ENCODE data around the gene PIP5KL1. TPM values are rescaled to one million over a fixed set of nuclear protein-coding genes. Genes with fewer than 3 reads are reported as not detected.
A peak's percentile ranks its signal among the peaks of the same experiment; 100 is the strongest.

The PIP5KL1 gene
- total RNA-seq, 1 donor from 2014 or later: not detected

DNA sequence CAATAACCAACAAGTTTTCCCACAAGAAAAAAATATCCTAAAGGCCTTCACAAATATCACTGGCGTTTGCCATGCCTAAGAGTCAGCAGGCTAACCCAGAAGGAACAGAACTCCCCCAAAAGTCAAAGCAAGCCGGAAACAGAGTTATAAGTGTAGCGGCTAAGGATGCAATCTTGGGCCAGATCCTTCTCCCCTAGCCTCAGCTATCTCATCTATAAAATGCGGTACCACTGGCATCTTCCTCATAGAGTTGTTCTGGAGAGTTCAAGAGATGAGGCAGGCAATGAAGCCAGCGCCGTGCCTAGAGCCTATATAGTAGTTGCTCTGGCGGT lies 6.4 kb upstream of the PIP5KL1 start:
- TF ChIP-seq, protein P1, sequence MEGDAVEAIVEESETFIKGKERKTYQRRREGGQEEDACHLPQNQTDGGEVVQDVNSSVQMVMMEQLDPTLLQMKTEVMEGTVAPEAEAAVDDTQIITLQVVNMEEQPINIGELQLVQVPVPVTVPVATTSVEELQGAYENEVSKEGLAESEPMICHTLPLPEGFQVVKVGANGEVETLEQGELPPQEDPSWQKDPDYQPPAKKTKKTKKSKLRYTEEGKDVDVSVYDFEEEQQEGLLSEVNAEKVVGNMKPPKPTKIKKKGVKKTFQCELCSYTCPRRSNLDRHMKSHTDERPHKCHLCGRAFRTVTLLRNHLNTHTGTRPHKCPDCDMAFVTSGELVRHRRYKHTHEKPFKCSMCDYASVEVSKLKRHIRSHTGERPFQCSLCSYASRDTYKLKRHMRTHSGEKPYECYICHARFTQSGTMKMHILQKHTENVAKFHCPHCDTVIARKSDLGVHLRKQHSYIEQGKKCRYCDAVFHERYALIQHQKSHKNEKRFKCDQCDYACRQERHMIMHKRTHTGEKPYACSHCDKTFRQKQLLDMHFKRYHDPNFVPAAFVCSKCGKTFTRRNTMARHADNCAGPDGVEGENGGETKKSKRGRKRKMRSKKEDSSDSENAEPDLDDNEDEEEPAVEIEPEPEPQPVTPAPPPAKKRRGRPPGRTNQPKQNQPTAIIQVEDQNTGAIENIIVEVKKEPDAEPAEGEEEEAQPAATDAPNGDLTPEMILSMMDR (IDR thresholded peaks at IDR 0.05): no peak
- Histone ChIP-seq H3K9me3 (no peaks in the 10 kb centered on the region), H3K4me3 (peak overlapping the region; percentile 69 to 78), H3K27ac (no peak overlapping the region), H3K36me3 (peaks cover 0 to 12% of the 10 kb centered on the region in 2 donors), H3K4me1 (peaks cover 12 to 21% of the 10 kb centered on the region in 2 donors), H3K27me3 (no peaks in the 10 kb centered on the region)
- no peak for DNase-seq (ENCODE audit: low spot score in 2 of 2)
- intact Hi-C loops (cut with DNase I): no loop called here

DNA sequence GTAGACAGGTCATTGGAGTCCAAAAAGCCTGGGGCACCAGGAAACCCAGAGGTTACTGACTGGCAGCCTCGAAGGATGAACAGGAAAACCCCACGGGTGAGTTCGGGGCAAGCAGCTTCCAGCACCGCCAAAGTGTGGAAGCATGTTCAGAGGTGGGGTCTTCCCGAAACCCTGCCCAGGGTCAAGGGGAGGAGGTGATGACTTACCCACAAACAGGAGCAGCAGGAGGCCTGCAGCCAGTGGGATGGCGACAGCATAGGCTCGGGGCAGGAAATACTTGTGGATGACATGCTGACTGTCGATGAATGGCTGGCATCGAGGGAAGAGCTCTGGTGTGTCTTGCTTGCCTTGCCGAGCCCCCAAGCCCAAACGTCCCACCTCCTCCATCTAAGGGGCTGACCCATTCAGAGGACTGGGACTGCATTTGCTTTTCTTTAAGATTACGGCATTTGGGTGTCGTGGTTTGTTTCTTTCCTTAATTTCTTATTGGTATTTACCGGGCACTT lies 5.8 kb upstream of the PIP5KL1 start:
- H3K27me3 ChIP-seq: no peaks in the 10 kb centered on the region
- peaks cover 0 to 8% of the 10 kb centered on the region in 2 donors for H3K36me3 ChIP-seq
- no peaks in the 10 kb centered on the region for H3K9me3 ChIP-seq
- peak overlapping the region; percentile 69 to 78 for H3K4me3 ChIP-seq
- no peak for DNase-seq (ENCODE audit: low spot score in 2 of 2)
- no peak overlapping the region for H3K27ac ChIP-seq
- intact Hi-C loops (cut with DNase I): no loop called here
- H3K4me1 ChIP-seq: peaks cover 12 to 22% of the 10 kb centered on the region in 2 donors
- TF ChIP-seq, protein P1 (IDR thresholded peaks at IDR 0.05): no peak

DNA sequence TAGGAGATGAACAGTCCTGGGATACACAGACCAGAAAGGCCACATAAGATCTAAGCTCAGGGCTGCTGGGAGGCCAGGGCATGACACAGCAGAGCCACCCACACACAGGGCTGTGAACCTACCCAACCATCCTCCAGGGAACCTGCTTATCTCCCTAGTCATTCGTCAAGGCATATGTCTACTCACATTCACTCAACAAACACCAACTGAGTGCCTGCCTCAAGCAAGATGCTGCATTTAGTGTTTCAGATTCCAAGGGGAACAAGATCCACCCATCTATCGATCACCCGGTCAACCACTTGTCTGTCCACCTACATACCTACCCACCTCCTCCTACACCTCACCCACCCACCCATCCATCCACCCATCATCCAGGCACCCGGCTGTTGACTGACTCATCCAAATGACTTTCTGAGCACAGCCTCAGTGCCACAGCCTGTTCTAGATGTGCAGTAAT lies 5.2 kb upstream of the PIP5KL1 start:
- Histone ChIP-seq H3K9me3 (no peaks in the 10 kb centered on the region), H3K27me3 (no peaks in the 10 kb centered on the region), H3K36me3 (peaks cover 0 to 8% of the 10 kb centered on the region in 2 donors), H3K4me1 (peaks cover 12 to 28% of the 10 kb centered on the region in 2 donors), H3K27ac (no peak overlapping the region), H3K4me3 (no peak overlapping the region)
- intact Hi-C loops (cut with DNase I): no loop called here
- TF ChIP-seq, protein P1 (IDR thresholded peaks at IDR 0.05): no peak
- DNase-seq (ENCODE audit: low spot score in 2 of 2): no peak

DNA sequence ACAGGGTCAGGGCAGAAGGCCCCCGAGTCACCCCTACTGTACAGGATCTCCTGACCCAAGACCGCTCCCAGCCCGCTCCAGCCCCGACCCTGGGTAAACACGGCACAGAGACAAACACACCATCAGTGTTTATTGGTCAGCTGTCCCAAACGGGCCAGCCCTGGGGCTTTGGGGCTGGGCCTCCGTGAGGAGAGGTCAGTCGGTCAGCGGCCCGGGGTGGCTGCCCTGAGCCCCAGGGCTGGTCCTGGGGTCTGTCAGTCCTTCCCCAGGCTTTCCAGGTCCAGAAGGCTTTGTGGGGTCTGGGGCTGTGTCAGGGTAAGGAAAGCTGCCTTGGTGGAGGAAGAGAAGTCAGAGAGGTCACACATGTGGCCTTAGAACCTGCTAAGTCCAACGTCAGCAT lies 4.4 kb upstream of the PIP5KL1 start:
- H3K36me3 ChIP-seq: peaks cover 0 to 8% of the 10 kb centered on the region in 2 donors
- no peaks in the 10 kb centered on the region for H3K9me3 ChIP-seq
- TF ChIP-seq, protein P1 (IDR thresholded peaks at IDR 0.05): no peak
- intact Hi-C loops (cut with DNase I): no loop called here
- DNase-seq (ENCODE audit: low spot score in 2 of 2): no peak
- peaks cover 12 to 36% of the 10 kb centered on the region in 2 donors for H3K4me1 ChIP-seq
- H3K27ac ChIP-seq: no peak overlapping the region
- no peak overlapping the region for H3K4me3 ChIP-seq
- H3K27me3 ChIP-seq: no peaks in the 10 kb centered on the region

DNA sequence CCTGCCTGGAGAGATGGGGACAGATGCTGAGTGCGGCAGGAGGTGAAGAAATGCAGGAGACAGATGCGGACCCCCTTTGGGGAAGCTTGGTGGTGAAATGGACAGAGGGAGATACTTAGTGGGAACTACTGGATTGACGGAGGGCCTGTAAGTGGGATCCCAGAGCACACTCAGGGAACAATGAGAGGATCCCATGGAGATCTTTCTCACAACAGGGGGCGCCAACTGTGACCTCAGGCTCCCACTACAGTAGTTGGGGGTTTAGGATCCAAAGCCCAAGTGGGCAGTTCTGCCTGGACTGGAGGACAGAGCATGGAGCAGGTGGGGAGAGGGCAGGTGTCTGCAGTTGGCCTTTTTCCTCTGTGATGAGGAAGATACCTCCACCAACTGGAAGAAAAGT lies 3.7 kb upstream of the PIP5KL1 start:
- Histone ChIP-seq H3K27me3 (no peaks in the 10 kb centered on the region), H3K27ac (no peak overlapping the region), H3K36me3 (peaks cover 0 to 8% of the 10 kb centered on the region in 2 donors), H3K4me3 (no peak overlapping the region), H3K9me3 (no peaks in the 10 kb centered on the region), H3K4me1 (peaks cover 12 to 37% of the 10 kb centered on the region in 2 donors)
- TF ChIP-seq, protein P1 (IDR thresholded peaks at IDR 0.05): no peak
- intact Hi-C loops (cut with DNase I): no loop called here
- no peak for DNase-seq (ENCODE audit: low spot score in 2 of 2)
